HepG2 (cell line): Measurements from ENCODE around the gene AEN. TPM values are rescaled to one million over a fixed set of nuclear protein-coding genes. Genes with fewer than 3 reads are reported as not detected.

Source experiments
- ARNT2 ChIP-seq: sonication (generic); formaldehyde crosslinking; IDR thresholded peaks from 2 replicates; pipeline ENCODE4 v1.8.0; 2022; ENCODE audit warnings: mild to moderate bottlenecking, low read depth, missing genetic modification reagents, moderate library complexity
- ATF1 ChIP-seq: IDR thresholded peaks from 2 replicates; pipeline ENCODE4 v1.6.1; 2016; ENCODE audit warnings: mild to moderate bottlenecking, control low read depth
- ATF7 ChIP-seq, 2 experiments: fragments of 450-650 bp in 1 of 2; sonication (generic) in 1 of 2; formaldehyde crosslinking in 1 of 2; IDR thresholded peaks; 2 replicates each; pipeline versions ENCODE4 v1.4.0 to v1.6.1; 2016 to 2020; ENCODE audit warnings: antibody characterized with exemption in 1 of 2, mild to moderate bottlenecking in 1 of 2, missing genetic modification reagents in 1 of 2
- FOXO1 ChIP-seq: sonication (generic); formaldehyde crosslinking; IDR thresholded peaks from 2 replicates; pipeline ENCODE4 v1.4.0; 2020; ENCODE audit warnings: missing genetic modification reagents
- GLMP ChIP-seq: sonication (generic); formaldehyde crosslinking; IDR thresholded peaks from 2 replicates; pipeline ENCODE4 v1.9.0; 2021; ENCODE audit warnings: missing genetic modification reagents, mild to moderate bottlenecking, borderline replicate concordance
- HIVEP1 ChIP-seq: sonication (generic); formaldehyde crosslinking; IDR thresholded peaks from 2 replicates; pipeline ENCODE4 v1.4.0; 2020; ENCODE audit warnings: mild to moderate bottlenecking, missing genetic modification reagents
- HOMEZ ChIP-seq: IDR thresholded peaks from 2 replicates; pipeline ENCODE4 v1.6.1; 2016; ENCODE audit warnings: low read depth
- HOXD1 ChIP-seq: sonication (generic); formaldehyde crosslinking; IDR thresholded peaks from 2 replicates; pipeline ENCODE4 v1.5.0; 2020; ENCODE audit warnings: missing genetic modification reagents
- KDM2A ChIP-seq: sonication (generic); formaldehyde crosslinking; IDR thresholded peaks from 2 replicates; pipeline ENCODE4 v1.4.0; 2020; ENCODE audit warnings: low read depth, missing genetic modification reagents, borderline replicate concordance
- LBX2 ChIP-seq: sonication (generic); formaldehyde crosslinking; IDR thresholded peaks from 2 replicates; pipeline ENCODE4 v1.5.0; 2020; ENCODE audit warnings: missing genetic modification reagents, mild to moderate bottlenecking, borderline replicate concordance
- MATR3 ChIP-seq: sonication (generic); formaldehyde crosslinking; IDR thresholded peaks from 2 replicates; pipeline ENCODE4 v1.4.0; 2020; ENCODE audit warnings: missing genetic modification reagents
- MAX ChIP-seq: IDR thresholded peaks from 2 replicates; pipeline ENCODE4 v1.6.1; 2012; ENCODE audit warnings: inconsistent platforms
- MLX ChIP-seq: IDR thresholded peaks from 2 replicates; pipeline ENCODE4 v1.6.1; 2016
- NFE2 ChIP-seq: sonication (generic); formaldehyde crosslinking; IDR thresholded peaks from 2 replicates; pipeline ENCODE4 v1.4.0; 2020; ENCODE audit warnings: missing genetic modification reagents
- PRPF4 ChIP-seq: fragments of 200-400 bp; formaldehyde crosslinking; IDR thresholded peaks from 2 replicates; pipeline ENCODE4 v1.6.1; 2016; ENCODE audit warnings: low read length, low read depth; ENCODE audit not compliant: poor library complexity, severe bottlenecking
- RAD21 ChIP-seq: fragments of 450-650 bp; formaldehyde crosslinking; IDR thresholded peaks from 2 replicates; pipeline ENCODE4 v1.5.0; 2020; ENCODE audit warnings: mild to moderate bottlenecking
- REST ChIP-seq, 2 experiments: IDR thresholded peaks; 2 replicates each; pipeline ENCODE4 v1.6.1; 2011 to 2012; ENCODE audit warnings: low read length in 2 of 2, borderline replicate concordance in 1 of 2, low read depth in 1 of 2, mild to moderate bottlenecking in 1 of 2, moderate library complexity in 1 of 2
- SCMH1 ChIP-seq: sonication (generic); formaldehyde crosslinking; IDR thresholded peaks from 2 replicates; pipeline ENCODE4 v1.9.0; 2021; ENCODE audit warnings: missing genetic modification reagents, mild to moderate bottlenecking, borderline replicate concordance
- THYN1 ChIP-seq: sonication (generic); formaldehyde crosslinking; IDR thresholded peaks from 2 replicates; pipeline ENCODE4 v1.8.1; 2023; ENCODE audit warnings: low read depth, mild to moderate bottlenecking, moderate library complexity, missing genetic modification reagents, borderline replicate concordance
- ZFP62 ChIP-seq: sonication (generic); formaldehyde crosslinking; IDR thresholded peaks from 2 replicates; pipeline ENCODE4 v1.4.0; 2020; ENCODE audit warnings: missing genetic modification reagents
- ZNF274 ChIP-seq: sonication (generic); formaldehyde crosslinking; IDR thresholded peaks from 2 replicates; pipeline ENCODE4 v1.5.1; 2020; ENCODE audit warnings: mild to moderate bottlenecking, missing genetic modification reagents
- ZNF382 ChIP-seq: sonication (generic); formaldehyde crosslinking; IDR thresholded peaks from 2 replicates; pipeline ENCODE4 v1.5.0; 2020; ENCODE audit warnings: missing genetic modification reagents, mild to moderate bottlenecking, borderline replicate concordance
- polyA plus RNA-seq, 8 experiments: library from polyadenylated mRNA; depleted of rRNA in 3 of 8; stranded (reverse) in 7 of 8; unstranded in 1 of 8; fragments of >200 nt; fragmentation: Illumina TruSeq in 4 of 8; extraction: Trizol in 4 of 8; gene quantifications; 2 replicates each; pipeline versions ENCODE4 v1.2.1 to v1.2.3, GENCODE V29; 2011 to 2016; ENCODE audit warnings: low read depth in 4 of 8, missing spikeins in 1 of 8, mixed read lengths in 1 of 8; ENCODE audit not compliant: insufficient read depth in 1 of 8
- total RNA-seq, 5 experiments: library from RNA; depleted of rRNA; stranded (reverse); fragments of >200 nt; fragmentation: Illumina TruSeq; extraction: Trizol; gene quantifications; 2 replicates each; pipeline ENCODE4 v1.2.3, GENCODE V29; 2016; ENCODE audit warnings: low read depth in 1 of 5

AEN gene
- total and polyA plus RNA-seq, 2 of the 13 experiments (the other 11 are each of a cell fraction or from before 2014, with no cell fraction given) = 51.3 to 118 TPM

GRCh38 chr15:88638626-88639372, 17.7 kb downstream of the AEN start, which contains the start of gene ISG20 (continued):
- TF ChIP-seq HOXD1 (CRISPR knock-in tag) (peak; percentile 43; the same call in 1 of the 2 replicates), SCMH1 (no peak), FOXO1 (CRISPR knock-in tag) (peak; percentile 85), ZNF274 (peak; percentile 17; the same call in 1 of the 2 replicates), HOMEZ (CRISPR knock-in tag) (peak; percentile 36), ZFP62 (CRISPR knock-in tag) (0 out of 2 replicates have a peak, but pooled peaks have one; percentile 46), ZNF382 (CRISPR knock-in tag) (no peak), PRPF4 (no peak), ARNT2 (CRISPR knock-in tag) (peak; percentile 78; the same call in 1 of the 2 replicates), ATF7 (IDR thresholded peaks at IDR 0.05) (peak; percentile 42), ATF7 (CRISPR knock-in tag; IDR thresholded peaks at IDR 0.05) (peak; percentile 84), RAD21 (CRISPR knock-in tag) (no peak), REST (IDR thresholded peaks at IDR 0.05; ENCODE audit: borderline replicate concordance in 1 of 2, low read depth in 1 of 2, low read length in 2 of 2) (0 out of 4 replicates have a peak, but pooled peaks of 1 of the 2 experiments have one; percentile 7), MLX (CRISPR knock-in tag) (peak; percentile 71; the same call in 1 of the 2 replicates), NFE2 (CRISPR knock-in tag) (no peak), GLMP (CRISPR knock-in tag) (no peak), HIVEP1 (peak; percentile 95), LBX2 (no peak), MATR3 (CRISPR knock-in tag) (no peak), MAX (peak; percentile 96), ATF1 (peak; percentile 84), THYN1 (CRISPR knock-in tag) (no peak; the same call in 1 of the 2 replicates), KDM2A (peak; percentile 90)
